SH-SY5Y (cell line): ENCODE data around the gene DGKG.

ENCODE experiments used
- GATA2 ChIP-seq: IDR thresholded peaks from 2 replicates; pipeline ENCODE4 v1.6.1; 2011; ENCODE audit warnings: mild to moderate bottlenecking, low read depth, low read length
- GATA3 ChIP-seq: IDR thresholded peaks from 2 replicates; pipeline ENCODE4 v1.6.1; 2011; ENCODE audit warnings: low read depth, mild to moderate bottlenecking, low read length, moderate library complexity

GRCh38 chr3:186235554-186235953, 126.5 kb downstream of the DGKG start:
- no peak for TF ChIP-seq GATA3
- no peak for TF ChIP-seq GATA2
